ENCODE measurements around the gene SEMA5B.

Gene SEMA5B

GRCh38 chr3:122873741-122874515 is 153.6 kb downstream of the SEMA5B start:
- Histone ChIP-seq H3K27me3 (ENCODE audit: control insufficient read depth in 1 of 2, insufficient read depth in 2 of 2, low read length in 2 of 2) (no peaks in the 10 kb centered on the region), H3K36me3 (ENCODE audit: control insufficient read depth in 1 of 2, insufficient read depth in 2 of 2, low read length in 2 of 2) (no peaks in the 10 kb centered on the region), H3K4me3 (ENCODE audit: low read depth in 1 of 2, low read length in 2 of 2) (no peak overlapping the region)

GRCh38 chr3:122868322-122868721 is 159.2 kb downstream of the SEMA5B start:
- H3K9me3 ChIP-seq (ENCODE audit: control insufficient read depth in 1 of 2, low read length in 2 of 2), result no peaks in the 10 kb centered on the region

More at GRCh38 chr3:122873741-122874515, 153.6 kb downstream of the SEMA5B start:
- H3K27ac ChIP-seq (ENCODE audit: low read depth, low read length), result no peak overlapping the region
- H3K4me1 ChIP-seq (ENCODE audit: control insufficient read depth in 1 of 2, insufficient read depth in 2 of 2, low read length in 2 of 2), result no peaks in the 10 kb centered on the region
- no peaks in the 10 kb centered on the region for H3K9me3 ChIP-seq (ENCODE audit: control insufficient read depth in 1 of 2, low read length in 2 of 2)
- no peak overlapping the region for H3K9ac ChIP-seq (ENCODE audit: low read depth in 1 of 2, low read length in 2 of 2)

GRCh38 chr3:122864498-122864897 is 163.1 kb downstream of the SEMA5B start:
- Histone ChIP-seq H3K27me3 (ENCODE audit: control insufficient read depth in 1 of 2, insufficient read depth in 2 of 2, low read length in 2 of 2) (no peaks in the 10 kb centered on the region), H3K27ac (ENCODE audit: low read depth, low read length) (no peak overlapping the region)

More at GRCh38 chr3:122868322-122868721, 159.2 kb downstream of the SEMA5B start:
- Histone ChIP-seq H3K27me3 (ENCODE audit: control insufficient read depth in 1 of 2, insufficient read depth in 2 of 2, low read length in 2 of 2) (no peaks in the 10 kb centered on the region), H3K4me1 (ENCODE audit: control insufficient read depth in 1 of 2, insufficient read depth in 2 of 2, low read length in 2 of 2) (no peaks in the 10 kb centered on the region), H3K27ac (ENCODE audit: low read depth, low read length) (no peak overlapping the region), H3K4me3 (ENCODE audit: low read depth in 1 of 2, low read length in 2 of 2) (no peak overlapping the region), H3K9ac (ENCODE audit: low read depth in 1 of 2, low read length in 2 of 2) (no peak overlapping the region), H3K36me3 (ENCODE audit: control insufficient read depth in 1 of 2, insufficient read depth in 2 of 2, low read length in 2 of 2) (peaks cover 0 to 2% of the 10 kb centered on the region in 2 donors)

GRCh38 chr3:122862381-122862780 is 165.2 kb downstream of the SEMA5B start:
- no peaks in the 10 kb centered on the region for H3K27me3 ChIP-seq (ENCODE audit: control insufficient read depth in 1 of 2, insufficient read depth in 2 of 2, low read length in 2 of 2)
- no peak overlapping the region for H3K27ac ChIP-seq (ENCODE audit: low read depth, low read length)
- peaks cover 0 to 2% of the 10 kb centered on the region in 2 donors for H3K36me3 ChIP-seq (ENCODE audit: control insufficient read depth in 1 of 2, insufficient read depth in 2 of 2, low read length in 2 of 2)
- no peak overlapping the region for H3K4me3 ChIP-seq (ENCODE audit: low read depth in 1 of 2, low read length in 2 of 2)
- H3K9ac ChIP-seq (ENCODE audit: low read depth in 1 of 2, low read length in 2 of 2), result no peak overlapping the region
- H3K4me1 ChIP-seq (ENCODE audit: control insufficient read depth in 1 of 2, insufficient read depth in 2 of 2, low read length in 2 of 2), result no peaks in the 10 kb centered on the region
- H3K9me3 ChIP-seq (ENCODE audit: control insufficient read depth in 1 of 2, low read length in 2 of 2), result no peaks in the 10 kb centered on the region

More at GRCh38 chr3:122864498-122864897, 163.1 kb downstream of the SEMA5B start:
- Histone ChIP-seq H3K36me3 (ENCODE audit: control insufficient read depth in 1 of 2, insufficient read depth in 2 of 2, low read length in 2 of 2) (peaks cover 0 to 2% of the 10 kb centered on the region in 2 donors), H3K4me3 (ENCODE audit: low read depth in 1 of 2, low read length in 2 of 2) (no peak overlapping the region), H3K4me1 (ENCODE audit: control insufficient read depth in 1 of 2, insufficient read depth in 2 of 2, low read length in 2 of 2) (no peaks in the 10 kb centered on the region), H3K9ac (ENCODE audit: low read depth in 1 of 2, low read length in 2 of 2) (no peak overlapping the region), H3K9me3 (ENCODE audit: control insufficient read depth in 1 of 2, low read length in 2 of 2) (no peaks in the 10 kb centered on the region)

Measured in duodenal mucosa (tissue), 2 donors.